GM23338 (cell line): ENCODE results near the gene PLEKHG4.

Experiments used
- CREB1 ChIP-seq: fragments of 250-450 bp; sonication (Bioruptor Pico); IDR thresholded peaks from 2 replicates; pipeline ENCODE4 v1.5.0; 2020; ENCODE audit warnings: low read depth, mild to moderate bottlenecking, moderate library complexity
- EZH2 ChIP-seq: fragments of 200-600 bp; sonication (generic); IDR thresholded peaks from one replicate; pipeline ENCODE4 v1.8.0; 2017; ENCODE audit warnings: antibody characterized with exemption, mild to moderate bottlenecking, low read depth; ENCODE audit not compliant: unreplicated experiment
- EZH2phosphoT487 ChIP-seq: fragments of 200-600 bp; sonication (generic); IDR thresholded peaks from one replicate; pipeline ENCODE4 v1.8.1; 2018; ENCODE audit warnings: antibody characterized with exemption; ENCODE audit not compliant: unreplicated experiment
- POLR2AphosphoS5 ChIP-seq: IDR thresholded peaks from 2 replicates; pipeline ENCODE4 v1.6.1; 2016; ENCODE audit warnings: antibody characterized with exemption, low read depth
- TF ChIP-seq, protein P1 (sequence below), 2 experiments: fragments of 200-600 bp in 1 of 2; sonication (generic) in 1 of 2; conservative IDR thresholded peaks; 2 replicates each; pipeline versions ENCODE4 v1.5.1 to v1.6.1; 2016 to 2017; ENCODE audit warnings: antibody characterized with exemption in 2 of 2, low read depth in 2 of 2, mild to moderate bottlenecking in 2 of 2, moderate library complexity in 1 of 2
- TF ChIP-seq, protein P2 (sequence below): IDR thresholded peaks from one replicate; pipeline ENCODE4 v1.6.1; 2018; ENCODE audit warnings: antibody characterized with exemption; ENCODE audit not compliant: unreplicated experiment

DNA sequence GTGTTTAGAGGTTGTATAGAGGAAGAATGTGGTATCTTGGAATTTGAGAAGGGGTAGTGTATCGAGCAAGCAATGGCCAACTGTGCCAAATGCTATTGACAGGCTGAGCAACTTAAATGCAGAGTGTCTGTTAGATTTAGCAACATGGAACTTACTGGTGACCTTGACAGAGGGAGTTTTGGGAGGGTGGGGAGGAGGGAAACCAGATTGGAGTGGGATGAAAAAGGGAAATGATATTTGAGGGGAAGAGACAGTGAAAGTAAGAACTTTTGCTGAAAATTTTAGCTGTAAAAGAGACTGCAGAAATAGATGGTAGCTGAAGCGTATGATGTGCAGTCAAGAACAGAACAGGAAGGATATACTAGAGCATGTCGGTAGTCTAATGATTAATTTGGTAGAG is 48.4 kb downstream of the PLEKHG4 start:
- TF ChIP-seq, protein P1, sequence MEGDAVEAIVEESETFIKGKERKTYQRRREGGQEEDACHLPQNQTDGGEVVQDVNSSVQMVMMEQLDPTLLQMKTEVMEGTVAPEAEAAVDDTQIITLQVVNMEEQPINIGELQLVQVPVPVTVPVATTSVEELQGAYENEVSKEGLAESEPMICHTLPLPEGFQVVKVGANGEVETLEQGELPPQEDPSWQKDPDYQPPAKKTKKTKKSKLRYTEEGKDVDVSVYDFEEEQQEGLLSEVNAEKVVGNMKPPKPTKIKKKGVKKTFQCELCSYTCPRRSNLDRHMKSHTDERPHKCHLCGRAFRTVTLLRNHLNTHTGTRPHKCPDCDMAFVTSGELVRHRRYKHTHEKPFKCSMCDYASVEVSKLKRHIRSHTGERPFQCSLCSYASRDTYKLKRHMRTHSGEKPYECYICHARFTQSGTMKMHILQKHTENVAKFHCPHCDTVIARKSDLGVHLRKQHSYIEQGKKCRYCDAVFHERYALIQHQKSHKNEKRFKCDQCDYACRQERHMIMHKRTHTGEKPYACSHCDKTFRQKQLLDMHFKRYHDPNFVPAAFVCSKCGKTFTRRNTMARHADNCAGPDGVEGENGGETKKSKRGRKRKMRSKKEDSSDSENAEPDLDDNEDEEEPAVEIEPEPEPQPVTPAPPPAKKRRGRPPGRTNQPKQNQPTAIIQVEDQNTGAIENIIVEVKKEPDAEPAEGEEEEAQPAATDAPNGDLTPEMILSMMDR (conservative IDR thresholded peaks at IDR 0.05; ENCODE audit: low read depth in 2 of 2) = no peak
- TF ChIP-seq, protein P2, sequence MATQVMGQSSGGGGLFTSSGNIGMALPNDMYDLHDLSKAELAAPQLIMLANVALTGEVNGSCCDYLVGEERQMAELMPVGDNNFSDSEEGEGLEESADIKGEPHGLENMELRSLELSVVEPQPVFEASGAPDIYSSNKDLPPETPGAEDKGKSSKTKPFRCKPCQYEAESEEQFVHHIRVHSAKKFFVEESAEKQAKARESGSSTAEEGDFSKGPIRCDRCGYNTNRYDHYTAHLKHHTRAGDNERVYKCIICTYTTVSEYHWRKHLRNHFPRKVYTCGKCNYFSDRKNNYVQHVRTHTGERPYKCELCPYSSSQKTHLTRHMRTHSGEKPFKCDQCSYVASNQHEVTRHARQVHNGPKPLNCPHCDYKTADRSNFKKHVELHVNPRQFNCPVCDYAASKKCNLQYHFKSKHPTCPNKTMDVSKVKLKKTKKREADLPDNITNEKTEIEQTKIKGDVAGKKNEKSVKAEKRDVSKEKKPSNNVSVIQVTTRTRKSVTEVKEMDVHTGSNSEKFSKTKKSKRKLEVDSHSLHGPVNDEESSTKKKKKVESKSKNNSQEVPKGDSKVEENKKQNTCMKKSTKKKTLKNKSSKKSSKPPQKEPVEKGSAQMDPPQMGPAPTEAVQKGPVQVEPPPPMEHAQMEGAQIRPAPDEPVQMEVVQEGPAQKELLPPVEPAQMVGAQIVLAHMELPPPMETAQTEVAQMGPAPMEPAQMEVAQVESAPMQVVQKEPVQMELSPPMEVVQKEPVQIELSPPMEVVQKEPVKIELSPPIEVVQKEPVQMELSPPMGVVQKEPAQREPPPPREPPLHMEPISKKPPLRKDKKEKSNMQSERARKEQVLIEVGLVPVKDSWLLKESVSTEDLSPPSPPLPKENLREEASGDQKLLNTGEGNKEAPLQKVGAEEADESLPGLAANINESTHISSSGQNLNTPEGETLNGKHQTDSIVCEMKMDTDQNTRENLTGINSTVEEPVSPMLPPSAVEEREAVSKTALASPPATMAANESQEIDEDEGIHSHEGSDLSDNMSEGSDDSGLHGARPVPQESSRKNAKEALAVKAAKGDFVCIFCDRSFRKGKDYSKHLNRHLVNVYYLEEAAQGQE = no peak
- TF ChIP-seq EZH2phosphoT487 = no peak
- no peak for TF ChIP-seq POLR2AphosphoS5
- TF ChIP-seq CREB1 = no peak
- TF ChIP-seq EZH2 = no peak
